ENCODE results near the gene ZNF385C. TPM values are rescaled to one million over a fixed set of nuclear protein-coding genes. Genes with fewer than 3 reads are reported as not detected.

The ZNF385C gene
- polyA plus RNA-seq, 4 donors: 5.6 to 7.4 (median 6.4) TPM

DNA sequence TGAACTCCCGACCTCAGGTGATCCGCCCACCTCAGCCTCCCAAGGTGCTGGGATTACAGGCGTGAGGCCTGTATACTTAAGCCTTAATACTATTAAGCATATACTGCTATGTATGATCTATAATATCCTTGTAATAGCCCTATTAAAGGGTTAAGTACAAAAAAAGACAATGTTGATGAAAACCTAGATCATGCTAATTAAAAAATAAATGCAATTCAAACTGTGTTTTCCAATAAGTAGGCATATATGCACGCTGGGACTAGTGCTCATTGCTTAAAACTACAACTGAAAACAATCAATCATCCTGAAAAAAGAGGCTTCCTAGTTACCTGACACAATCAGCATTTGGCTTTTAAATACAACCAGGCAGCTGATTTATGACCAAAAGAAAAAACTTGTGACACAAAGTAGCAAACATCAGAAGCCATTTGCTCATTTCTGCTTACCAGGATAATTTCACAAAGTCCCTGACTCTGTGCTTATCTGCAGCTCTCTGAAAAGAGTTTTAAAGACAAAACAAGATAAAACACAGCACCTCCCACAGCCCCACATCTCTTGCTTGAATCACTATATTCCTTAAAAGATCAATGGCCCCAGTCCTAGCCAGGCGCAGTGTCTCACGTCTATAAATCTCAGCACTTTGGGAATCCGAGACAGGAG is 11.1 kb downstream of the ZNF385C start:
- no peak for DNase-seq (ENCODE audit: low read depth in 4 of 4, low spot score in 3 of 4)

DNA sequence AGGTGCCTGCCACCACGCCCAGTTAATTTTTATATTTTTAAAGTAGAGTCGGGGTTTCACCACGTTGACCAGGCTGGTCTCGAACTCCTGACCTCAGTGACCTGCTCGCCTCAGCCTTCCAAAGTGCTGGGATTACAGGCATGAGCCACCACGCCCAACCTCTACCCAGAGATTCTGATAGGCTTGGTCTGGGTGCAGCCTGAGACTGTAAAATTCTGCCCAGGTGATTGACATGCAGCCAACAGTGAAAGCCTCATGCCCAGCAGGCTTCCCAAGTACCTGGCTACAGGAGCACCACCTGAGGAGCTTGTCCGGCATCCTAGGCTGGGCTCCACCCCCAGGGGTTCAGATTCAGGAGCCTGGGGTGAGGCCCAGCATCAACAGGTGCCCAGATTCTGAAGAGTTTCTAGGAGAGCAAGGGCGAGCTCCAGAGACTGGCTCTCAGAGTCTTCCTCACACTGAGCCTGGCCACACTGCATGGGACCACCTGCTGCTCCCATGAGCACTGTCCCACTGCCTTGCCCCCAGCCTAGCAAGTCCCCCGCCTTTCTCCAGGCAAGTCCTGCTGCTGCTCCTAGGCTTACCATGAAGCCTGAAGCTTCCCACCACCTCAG is 16.6 kb downstream of the ZNF385C start:
- DNase-seq (ENCODE audit: low read depth in 4 of 4, low spot score in 3 of 4): no peak

DNA sequence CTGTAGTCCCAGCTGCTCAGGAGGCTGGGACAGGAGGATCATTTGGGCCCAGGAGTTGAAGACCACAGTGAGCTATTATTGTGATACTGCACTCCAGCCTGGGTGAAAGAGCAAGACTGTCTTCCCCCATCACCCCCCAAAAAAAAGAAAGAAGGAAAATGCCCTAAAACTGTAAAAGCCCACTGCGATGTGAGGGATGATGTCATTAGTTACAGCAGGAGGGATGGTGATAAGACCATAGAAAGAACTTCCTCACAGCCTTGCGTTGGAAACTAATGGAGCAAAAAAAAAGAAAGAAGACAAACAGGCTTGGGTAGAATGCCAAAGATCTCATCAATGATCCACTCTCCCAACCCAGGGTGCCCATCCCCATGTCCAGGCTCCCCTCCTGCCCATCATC is 18.7 kb downstream of the ZNF385C start:
- DNase-seq (ENCODE audit: low read depth in 4 of 4, low spot score in 3 of 4): no peak

DNA sequence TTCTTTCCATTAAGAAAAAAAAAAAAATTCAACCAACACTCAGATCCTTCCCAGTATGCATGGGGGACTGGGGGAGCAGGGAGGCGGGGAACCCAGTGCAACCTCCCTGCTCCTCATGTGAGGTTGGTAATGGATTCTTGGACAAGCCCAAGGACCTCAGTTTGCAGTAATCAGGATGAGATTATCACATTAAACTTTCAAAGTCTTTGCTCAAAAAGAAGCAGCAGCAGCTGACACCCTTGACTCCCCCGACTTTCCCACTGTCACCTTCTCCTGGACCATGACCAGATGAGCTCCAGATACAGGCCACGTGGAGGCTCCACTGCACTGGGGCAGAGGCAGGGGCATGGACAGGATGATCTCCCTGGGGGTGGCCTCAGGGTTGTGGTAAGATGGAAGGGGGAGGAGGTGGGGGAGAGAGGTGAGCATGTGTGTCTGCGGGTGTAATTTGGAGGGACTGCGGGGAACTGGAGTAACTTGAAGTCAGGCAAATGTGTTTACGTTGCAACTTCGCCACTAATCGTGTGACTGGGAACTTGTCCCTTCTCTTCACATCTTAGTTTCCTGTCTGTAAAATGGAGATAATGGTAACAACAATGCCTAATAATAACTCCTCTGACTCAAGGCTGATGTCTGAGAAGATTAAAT is 19.8 kb downstream of the ZNF385C start:
- no peak for DNase-seq (ENCODE audit: low read depth in 4 of 4, low spot score in 3 of 4)

DNA sequence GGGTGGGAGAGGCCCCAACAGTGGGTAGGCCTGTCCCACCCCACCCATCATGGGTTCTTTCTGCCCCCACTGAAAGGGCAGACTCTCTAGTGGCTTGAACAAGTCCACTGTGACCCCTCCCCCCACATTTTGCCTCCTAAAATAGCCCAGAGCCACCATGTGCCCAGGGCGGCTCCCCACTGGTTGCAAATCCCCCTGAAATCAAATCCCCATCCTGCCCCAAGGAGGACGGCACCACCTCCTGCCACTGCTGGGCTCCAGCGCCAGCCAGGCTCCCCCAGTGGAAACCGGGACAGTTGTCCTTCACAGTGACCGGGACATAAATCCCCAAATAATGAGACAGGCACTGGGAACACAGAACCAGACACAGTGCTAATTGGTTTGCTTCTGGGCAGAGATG is 20.5 kb downstream of the ZNF385C start:
- no peak for DNase-seq (ENCODE audit: low read depth in 4 of 4, low spot score in 3 of 4)

DNA sequence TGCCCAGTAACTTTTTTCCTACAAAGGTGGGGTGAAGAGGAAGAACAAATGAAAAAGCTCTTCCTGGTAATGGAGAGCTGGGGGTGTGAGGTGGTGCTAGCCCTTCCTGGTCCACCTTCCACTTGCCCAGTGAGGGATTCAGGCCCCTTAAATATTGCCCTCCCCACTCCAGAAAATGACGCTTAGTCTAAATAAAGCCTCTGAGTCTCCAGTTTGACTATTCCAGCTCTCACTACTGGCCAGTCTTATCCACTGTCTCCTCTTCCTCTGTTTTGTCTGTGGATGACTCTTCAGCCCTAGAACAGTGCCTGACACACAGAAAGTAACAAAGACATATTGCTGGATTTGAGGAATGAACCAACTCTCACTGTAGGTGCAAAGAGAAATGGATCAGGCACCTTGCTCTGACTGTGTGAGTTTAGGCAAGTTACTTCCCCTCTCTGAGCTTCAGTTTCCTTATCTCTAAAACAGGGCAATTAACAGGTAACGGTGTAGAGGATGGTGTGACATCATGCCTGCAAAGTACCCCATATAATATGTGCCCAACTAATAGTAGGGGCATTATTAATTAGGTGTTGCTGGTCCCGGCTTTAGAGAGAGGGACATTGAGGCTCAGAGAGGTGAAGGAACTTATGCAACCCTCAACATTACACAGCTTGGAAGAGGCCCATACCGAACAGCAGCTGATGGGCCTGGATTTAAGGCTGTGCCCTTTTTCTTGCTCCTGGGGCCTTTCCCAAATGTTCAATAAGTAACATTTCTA is 21.3 kb downstream of the ZNF385C start:
- no peak for DNase-seq (ENCODE audit: low read depth in 4 of 4, low spot score in 3 of 4)

DNA sequence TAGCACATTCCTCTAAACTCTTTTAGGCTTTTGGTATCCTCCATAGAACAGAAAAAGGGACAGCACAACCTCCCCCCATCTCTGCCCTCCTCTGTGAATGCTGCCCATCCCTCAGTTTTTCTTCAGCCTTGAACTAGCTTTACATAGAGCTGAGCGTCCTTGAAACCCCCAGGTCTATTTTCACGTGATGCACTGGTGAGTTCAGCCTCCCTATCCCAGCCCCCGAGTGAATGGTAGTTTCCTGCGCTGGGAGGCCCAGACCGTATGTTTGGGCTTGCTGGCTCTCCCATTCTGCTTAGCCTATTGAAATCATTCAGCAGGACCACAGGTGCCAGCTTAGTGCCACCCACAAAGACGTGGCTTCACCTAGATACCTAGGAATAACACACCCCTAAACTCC is 22.5 kb downstream of the ZNF385C start:
- DNase-seq (ENCODE audit: low read depth in 4 of 4, low spot score in 3 of 4): no peak

DNA sequence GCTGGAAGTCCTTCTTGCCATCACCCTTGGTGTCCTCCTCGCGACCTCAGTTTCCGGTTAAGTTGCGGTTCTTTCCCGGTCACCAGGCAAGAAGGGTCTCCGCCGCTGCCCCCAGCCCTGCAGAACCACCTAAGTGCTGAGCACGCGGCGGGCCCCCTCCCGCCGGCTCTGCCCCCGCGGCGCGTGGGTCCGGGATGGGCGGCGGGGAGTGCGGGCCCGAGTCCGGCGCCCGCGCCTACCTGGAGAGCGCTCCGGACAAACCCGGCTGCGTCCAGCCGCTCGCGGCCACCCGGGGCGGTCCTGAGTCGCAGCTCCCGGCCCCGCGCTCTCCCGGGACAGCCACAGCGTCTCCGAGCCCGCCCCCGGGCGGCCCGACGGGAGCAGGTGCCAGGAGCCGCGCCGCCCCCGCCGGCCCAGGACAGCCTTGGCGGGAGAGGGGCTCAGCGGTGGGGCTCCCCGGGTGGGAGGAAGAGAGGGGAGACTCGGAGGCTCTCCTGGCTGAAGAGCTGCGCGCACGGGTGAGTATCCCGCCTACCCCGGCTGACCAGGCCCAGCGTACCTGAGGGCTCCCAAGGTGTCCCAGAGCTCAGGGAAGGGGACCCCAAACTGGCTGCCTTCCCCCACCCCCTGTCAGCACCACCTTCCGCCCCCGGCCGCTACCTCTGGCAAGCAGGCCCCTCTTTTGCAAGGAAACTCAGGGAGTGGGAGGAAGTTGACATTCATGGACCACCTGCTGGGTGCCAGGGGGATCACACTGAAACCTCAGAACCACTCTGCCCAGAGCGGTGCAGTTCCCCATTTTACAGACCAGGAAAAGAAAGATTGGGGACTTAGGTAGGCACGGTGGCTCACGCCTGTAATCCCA is 25.7 kb downstream of the ZNF385C start:
- DNase-seq (ENCODE audit: low read depth in 4 of 4, low spot score in 3 of 4): no peak

DNA sequence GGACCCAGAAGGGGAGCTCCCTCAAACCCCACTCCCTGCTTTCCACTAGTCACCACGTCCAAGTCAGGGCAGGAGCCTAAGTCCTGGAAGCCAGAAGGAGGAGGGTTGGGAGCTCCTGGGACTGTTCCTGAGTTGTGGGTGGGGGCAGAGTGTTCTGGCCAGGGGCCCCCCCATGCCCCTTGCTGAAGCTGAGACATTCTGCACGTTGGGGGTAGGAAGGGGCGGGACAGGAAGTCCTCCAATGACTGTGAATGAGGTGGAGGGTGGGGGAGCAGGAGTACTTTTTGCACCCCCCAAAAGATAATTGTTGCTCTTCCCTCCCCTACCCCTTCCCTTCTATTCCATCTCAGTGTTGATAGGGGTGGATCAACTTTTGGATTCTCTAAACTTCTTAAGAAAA is 26.5 kb downstream of the ZNF385C start:
- DNase-seq (ENCODE audit: low read depth in 4 of 4, low spot score in 3 of 4): no peak

DNA sequence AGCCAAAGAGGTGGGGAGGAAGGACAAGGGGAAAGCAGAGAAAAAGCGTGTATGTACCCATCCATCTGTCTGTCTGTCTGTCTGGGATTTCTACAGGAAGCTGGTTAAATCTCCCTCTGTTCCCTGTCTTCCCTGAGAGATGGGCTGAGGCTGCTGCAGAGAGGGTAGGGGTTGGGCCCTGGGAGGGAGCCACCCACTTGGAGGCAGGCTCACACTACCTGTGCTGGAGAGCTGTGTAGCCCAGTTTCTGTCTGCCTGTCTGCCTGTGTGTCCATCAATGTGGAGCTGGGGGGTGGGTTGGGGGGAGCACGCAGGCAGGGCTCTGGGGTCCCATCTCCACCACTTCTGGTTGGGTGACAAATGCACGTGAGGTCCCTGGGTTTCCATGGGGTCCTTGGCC is 29.3 kb downstream of the ZNF385C start:
- no peak for DNase-seq (ENCODE audit: low read depth in 4 of 4, low spot score in 3 of 4)

DNA sequence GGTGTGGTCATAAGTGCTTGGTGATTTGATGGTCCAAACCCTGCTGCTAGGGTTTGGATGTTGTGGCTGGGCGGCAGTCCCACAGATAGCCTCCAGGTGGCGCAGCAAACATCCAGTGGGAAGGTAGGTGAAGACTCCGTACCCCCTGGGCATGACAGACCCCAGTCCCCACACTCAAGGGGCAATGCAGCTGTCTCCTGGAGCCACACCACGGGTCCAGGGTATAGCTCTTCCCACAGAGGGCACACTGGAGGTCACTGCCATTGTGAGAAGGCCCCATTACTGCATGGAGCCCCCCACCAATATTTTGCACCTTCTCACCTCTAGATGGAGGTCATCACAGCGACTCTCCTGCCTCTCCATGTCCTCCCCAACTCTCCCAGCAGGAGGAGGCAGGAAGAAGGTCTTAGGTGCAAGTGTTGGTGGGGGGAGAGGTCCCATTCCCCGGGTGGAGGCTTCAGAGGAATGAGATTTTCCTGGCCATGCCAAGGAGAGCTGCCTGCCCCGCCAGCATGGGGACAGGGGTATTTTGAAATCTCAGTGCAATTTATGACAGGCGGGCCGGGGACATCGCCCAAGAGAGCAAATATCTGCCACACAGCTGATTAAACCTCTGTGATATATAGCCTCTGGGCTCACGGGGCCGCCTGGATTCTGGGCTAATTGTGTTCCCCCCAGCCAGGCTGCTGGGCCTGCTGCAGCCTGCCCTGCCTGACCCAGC is 30.7 kb downstream of the ZNF385C start:
- DNase-seq (ENCODE audit: low read depth in 4 of 4, low spot score in 3 of 4): no peak

DNA sequence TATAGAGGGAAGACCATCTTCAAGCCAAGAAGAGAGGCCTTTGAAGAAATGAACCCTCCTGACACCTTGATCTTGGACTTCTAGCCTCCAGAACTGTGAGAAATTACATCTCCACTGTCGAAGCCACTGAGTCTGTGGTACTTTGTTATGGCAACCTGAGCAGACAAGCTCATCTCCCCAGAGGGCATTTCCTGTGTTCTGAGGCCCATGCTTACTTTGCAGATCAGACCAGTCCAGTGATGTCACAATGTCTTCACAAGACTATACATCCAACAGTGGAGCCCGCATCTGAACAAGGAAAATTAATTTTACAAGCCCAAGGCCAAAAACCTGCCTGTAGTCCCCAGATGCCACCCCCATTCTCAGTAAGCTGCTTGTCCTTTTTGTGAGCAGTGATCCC is 33.1 kb downstream of the ZNF385C start:
- DNase-seq (ENCODE audit: low read depth in 4 of 4, low spot score in 3 of 4): no peak

DNA sequence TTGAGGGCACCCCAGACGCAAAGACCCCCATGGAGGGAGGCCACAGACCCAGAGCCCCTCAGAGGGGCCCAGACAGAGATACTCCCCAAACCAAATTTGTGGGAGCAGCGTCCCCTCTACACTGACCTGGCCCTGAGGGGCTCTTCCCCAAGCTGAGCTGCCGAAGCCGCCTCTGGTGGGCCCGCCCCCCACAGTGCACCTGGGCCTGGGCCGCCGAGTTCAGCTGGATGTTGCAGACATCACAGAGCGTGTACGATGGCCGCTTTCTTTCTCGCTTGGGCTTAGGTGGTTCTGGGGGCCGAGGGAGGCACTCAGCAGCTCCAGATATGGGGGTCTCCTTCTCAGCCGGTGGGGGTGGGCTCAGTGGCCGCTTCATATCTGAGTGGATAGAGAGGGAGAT is 35.6 kb downstream of the ZNF385C start:
- DNase-seq (ENCODE audit: low read depth in 4 of 4, low spot score in 3 of 4): no peak

DNA sequence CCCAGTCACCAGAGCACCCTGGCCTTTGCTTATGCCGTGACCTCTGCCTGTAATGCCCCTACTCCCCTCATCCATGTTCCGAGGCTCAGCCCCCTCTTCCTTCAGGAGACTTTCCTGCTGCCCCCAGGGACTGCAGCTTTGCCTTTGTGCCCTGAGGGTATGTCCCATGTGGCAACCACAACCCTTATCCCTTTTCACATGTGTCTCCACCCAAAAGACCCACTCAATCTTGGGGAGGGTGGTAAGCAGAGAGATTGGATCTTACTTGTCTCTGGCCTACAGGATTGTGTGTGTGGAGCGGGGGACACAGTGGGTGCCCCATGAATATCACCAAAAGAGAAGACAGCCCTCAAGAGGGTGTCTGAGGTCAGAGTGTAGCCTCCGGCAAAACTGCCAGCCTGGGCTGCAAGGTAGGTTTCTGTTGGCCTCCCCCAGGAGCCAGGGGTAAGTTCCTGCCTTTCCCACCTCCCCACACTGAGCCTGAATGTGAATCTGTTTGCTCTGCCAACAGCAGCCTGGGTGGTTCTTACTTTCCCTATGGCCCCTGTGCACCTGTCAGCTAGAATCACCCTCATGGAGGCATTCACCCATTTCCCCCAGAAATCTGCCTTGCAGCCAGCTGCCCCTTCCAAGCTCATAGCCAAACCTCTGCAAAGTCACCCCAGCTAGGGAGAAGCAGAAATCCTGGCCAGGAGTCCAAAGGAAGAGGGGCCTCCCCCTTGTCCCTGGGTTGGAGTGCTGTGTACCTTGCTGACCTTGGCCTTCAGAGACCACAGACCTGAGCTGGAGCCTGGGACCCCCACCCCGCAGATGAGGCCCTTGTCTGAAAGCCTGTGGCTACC is 36.4 kb downstream of the ZNF385C start:
- no peak for DNase-seq (ENCODE audit: low read depth in 4 of 4, low spot score in 3 of 4)

DNA sequence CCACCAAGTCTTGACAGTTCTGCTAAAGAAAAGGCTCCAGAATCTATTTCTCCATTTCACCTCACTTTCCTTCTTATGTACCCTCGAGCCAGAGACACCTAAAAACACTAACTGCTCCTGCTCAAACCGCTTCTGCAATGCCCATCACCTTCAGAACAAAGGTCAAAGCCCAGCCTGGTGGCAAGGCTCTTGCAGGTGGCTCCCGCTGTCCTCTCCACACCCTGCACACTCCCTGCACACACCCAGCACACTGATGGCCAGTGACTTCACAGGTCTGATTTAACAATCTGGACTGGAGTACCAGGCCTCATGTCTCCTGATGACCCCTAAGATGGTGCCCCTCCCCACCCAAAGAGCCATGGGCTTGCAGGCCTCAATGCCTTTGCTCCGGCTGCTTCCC is 38.0 kb downstream of the ZNF385C start:
- DNase-seq (ENCODE audit: low read depth in 4 of 4, low spot score in 3 of 4): no peak

DNA sequence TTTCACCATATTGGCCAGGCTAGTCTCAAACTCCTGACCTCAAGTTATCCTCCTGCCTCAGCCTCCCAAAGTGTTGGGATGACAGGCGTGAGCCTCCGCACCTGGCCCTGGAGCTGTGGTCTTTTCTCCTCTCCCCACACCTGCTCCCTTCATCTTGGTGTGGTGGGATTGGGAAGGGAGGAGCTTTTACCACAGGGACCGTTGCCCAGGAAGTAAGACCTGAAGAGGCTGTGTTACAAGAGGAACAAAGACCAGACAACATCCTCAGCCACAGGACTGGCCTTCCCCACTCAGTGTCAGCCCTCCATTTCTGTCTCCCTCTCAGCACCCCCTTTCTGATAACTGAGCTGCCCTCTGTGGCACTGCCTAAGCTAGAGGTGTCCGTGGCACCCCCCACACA is 38.5 kb downstream of the ZNF385C start:
- no peak for DNase-seq (ENCODE audit: low read depth in 4 of 4, low spot score in 3 of 4)

DNA sequence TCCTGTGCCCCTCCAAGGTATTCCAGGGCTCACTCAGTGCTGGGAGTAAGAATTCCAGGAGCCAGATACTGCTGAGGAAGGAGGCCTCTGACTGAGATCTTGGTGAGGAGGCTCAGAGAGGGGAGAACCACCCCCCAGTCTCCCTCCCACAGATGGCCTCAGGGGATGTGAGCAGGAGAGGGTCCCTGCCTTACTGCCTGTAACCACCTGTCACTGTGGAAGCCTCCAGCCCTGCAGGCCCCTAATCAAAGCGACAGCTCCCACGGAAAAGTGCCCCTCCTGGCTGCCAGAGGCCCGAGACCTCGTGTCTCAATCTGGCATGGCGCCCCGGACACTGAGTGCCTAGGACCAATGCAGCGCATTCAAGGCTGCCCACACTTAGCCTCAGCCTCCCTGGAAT is 40.2 kb downstream of the ZNF385C start:
- DNase-seq (ENCODE audit: low read depth in 4 of 4, low spot score in 3 of 4): no peak

DNA sequence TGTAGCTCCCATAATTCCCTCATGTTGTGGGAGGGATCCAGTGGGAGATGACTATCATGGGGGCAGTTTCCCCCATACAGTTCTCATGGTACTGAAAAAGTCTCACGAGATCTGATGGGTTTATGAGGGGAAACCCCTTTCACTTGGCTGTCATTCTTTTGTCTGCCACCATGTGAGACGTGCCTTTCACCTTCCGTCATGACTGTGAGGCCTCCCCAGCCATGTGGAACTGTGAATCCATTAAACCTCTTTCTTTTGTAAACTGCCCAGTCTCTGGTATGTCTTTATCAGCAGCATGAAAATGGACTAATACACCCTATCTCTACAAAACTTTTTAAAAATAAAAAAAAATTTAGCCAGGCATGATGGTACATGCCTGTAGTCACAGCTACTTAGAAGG is 41.6 kb downstream of the ZNF385C start:
- DNase-seq (ENCODE audit: low read depth in 4 of 4, low spot score in 3 of 4): no peak

DNA sequence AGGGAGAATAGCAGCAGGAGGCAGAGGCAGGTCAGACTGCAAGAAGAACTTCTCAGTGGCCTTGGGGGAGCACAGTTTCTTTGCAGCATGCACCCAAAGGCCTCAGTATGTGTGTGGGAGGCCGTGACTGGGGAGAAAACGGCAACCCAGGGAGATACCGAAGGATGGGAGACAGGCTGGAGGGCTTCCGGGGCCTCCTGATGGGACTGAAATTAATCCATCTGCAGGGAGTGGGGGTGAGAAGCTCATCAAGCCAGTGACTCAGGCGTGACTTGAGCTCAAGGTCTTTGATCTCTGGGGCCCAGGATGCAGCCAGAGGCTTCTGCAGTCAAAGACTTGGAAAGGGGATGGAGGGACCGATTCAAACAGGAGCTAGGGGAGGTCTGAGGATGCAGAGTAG is 42.8 kb downstream of the ZNF385C start:
- no peak for DNase-seq (ENCODE audit: low read depth in 4 of 4, low spot score in 3 of 4)

Data from right renal pelvis (tissue), 4 donors.